Astrocyte (in vitro differentiated cells and primary cell): ENCODE measurements around the gene SLC12A8. TPM values are rescaled to one million over a fixed set of nuclear protein-coding genes. Genes with fewer than 3 reads are reported as not detected.

Source experiments
- DNase-seq: peaks from one replicate; pipeline ENCODE4 v3.0.0-alpha.2; 2010; ENCODE audit warnings: low read depth
- FAIRE-seq: peaks from 2 replicates; lab custom pipeline; 2011; peaks lifted over from hg19 to GRCh38; lab: Jason Lieb, UNC
- H2AFZ ChIP-seq: 2 replicates; pipeline ENCODE4 v1.6.0; 2012; ENCODE audit warnings: low read depth, low read length, inconsistent platforms
- H3K27ac ChIP-seq: 2 replicates; pipeline ENCODE4 v1.5.1; 2011; ENCODE audit warnings: low read depth, low read length, inconsistent platforms
- H3K27me3 ChIP-seq: 2 replicates; pipeline ENCODE4 v1.6.0; 2011; ENCODE audit warnings: low read length, inconsistent platforms; ENCODE audit not compliant: insufficient read depth
- H3K36me3 ChIP-seq: 2 replicates; pipeline ENCODE4 v1.5.1; 2011; ENCODE audit warnings: low read length, inconsistent platforms; ENCODE audit not compliant: insufficient read depth
- H3K4me1 ChIP-seq: 2 replicates; pipeline ENCODE4 v1.5.1; 2011; ENCODE audit warnings: low read length, inconsistent platforms; ENCODE audit not compliant: insufficient read depth
- H3K4me2 ChIP-seq: 2 replicates; pipeline ENCODE4 v1.6.0; 2012; ENCODE audit warnings: low read length, inconsistent platforms
- H3K4me3 ChIP-seq: 2 replicates; pipeline ENCODE4 v1.5.1; 2011; ENCODE audit warnings: low read depth, mild to moderate bottlenecking, low read length, inconsistent platforms; ENCODE audit not compliant: insufficient read depth
- H3K79me2 ChIP-seq: 2 replicates; pipeline ENCODE4 v1.6.0; 2012; ENCODE audit warnings: mild to moderate bottlenecking, low read length, inconsistent platforms; ENCODE audit not compliant: insufficient read depth
- H3K9ac ChIP-seq: 2 replicates; pipeline ENCODE4 v1.6.0; 2012; ENCODE audit warnings: mild to moderate bottlenecking, low read length, inconsistent platforms
- H3K9me3 ChIP-seq: 2 replicates; pipeline ENCODE4 v1.5.1; 2012; ENCODE audit warnings: low read depth, mild to moderate bottlenecking, low read length, inconsistent platforms; ENCODE audit not compliant: insufficient read depth
- H4K20me1 ChIP-seq: 2 replicates; pipeline ENCODE4 v1.6.0; 2012; ENCODE audit warnings: low read length, inconsistent platforms; ENCODE audit not compliant: insufficient read depth
- H3K27ac Mint-ChIP-seq: one replicate; pipeline ENCODE4 v1.8.0; 2021; ENCODE audit warnings: mild to moderate bottlenecking, mixed read lengths; ENCODE audit not compliant: unreplicated experiment
- H3K27me3 Mint-ChIP-seq: one replicate; pipeline ENCODE4 v1.8.0; 2021; ENCODE audit warnings: low read depth, mixed read lengths; ENCODE audit not compliant: unreplicated experiment
- H3K36me3 Mint-ChIP-seq: one replicate; pipeline ENCODE4 v1.8.0; 2021; ENCODE audit warnings: low read depth, mixed read lengths; ENCODE audit not compliant: unreplicated experiment
- H3K4me1 Mint-ChIP-seq: one replicate; pipeline ENCODE4 v1.8.0; 2021; ENCODE audit warnings: low read depth, mixed read lengths; ENCODE audit not compliant: unreplicated experiment
- H3K4me3 Mint-ChIP-seq: one replicate; pipeline ENCODE4 v1.8.0; 2021; ENCODE audit warnings: mild to moderate bottlenecking, moderate library complexity, mixed read lengths; ENCODE audit not compliant: unreplicated experiment
- H3K9me3 Mint-ChIP-seq: one replicate; pipeline ENCODE4 v1.8.0; 2021; ENCODE audit warnings: mild to moderate bottlenecking, mixed read lengths; ENCODE audit not compliant: unreplicated experiment
- EZH2 ChIP-seq: IDR thresholded peaks from 2 replicates; pipeline ENCODE4 v1.6.1; 2012; ENCODE audit warnings: mild to moderate bottlenecking, low read length, inconsistent platforms; ENCODE audit not compliant: insufficient read depth
- total RNA-seq: library from RNA; stranded (reverse); gene quantifications from 2 replicates; pipeline ENCODE4 v1.2.1, GENCODE V29; 2021
- TF ChIP-seq, protein P1 (sequence below): IDR thresholded peaks from 2 replicates; pipeline ENCODE4 v1.5.1; 2011; ENCODE audit warnings: low read depth, mild to moderate bottlenecking, inconsistent platforms, low read length, moderate library complexity; ENCODE audit not compliant: insufficient read depth

Gene SLC12A8
- total RNA-seq, 1 donor from 2014 or later = 4.2 TPM

GRCh38 chr3:125239266-125239665, 26.7 kb upstream of the SLC12A8 start:
- no peak overlapping the region for H2AFZ ChIP-seq
- H3K4me1 ChIP-seq = no peaks in the 10 kb centered on the region
- TF ChIP-seq, protein P1, sequence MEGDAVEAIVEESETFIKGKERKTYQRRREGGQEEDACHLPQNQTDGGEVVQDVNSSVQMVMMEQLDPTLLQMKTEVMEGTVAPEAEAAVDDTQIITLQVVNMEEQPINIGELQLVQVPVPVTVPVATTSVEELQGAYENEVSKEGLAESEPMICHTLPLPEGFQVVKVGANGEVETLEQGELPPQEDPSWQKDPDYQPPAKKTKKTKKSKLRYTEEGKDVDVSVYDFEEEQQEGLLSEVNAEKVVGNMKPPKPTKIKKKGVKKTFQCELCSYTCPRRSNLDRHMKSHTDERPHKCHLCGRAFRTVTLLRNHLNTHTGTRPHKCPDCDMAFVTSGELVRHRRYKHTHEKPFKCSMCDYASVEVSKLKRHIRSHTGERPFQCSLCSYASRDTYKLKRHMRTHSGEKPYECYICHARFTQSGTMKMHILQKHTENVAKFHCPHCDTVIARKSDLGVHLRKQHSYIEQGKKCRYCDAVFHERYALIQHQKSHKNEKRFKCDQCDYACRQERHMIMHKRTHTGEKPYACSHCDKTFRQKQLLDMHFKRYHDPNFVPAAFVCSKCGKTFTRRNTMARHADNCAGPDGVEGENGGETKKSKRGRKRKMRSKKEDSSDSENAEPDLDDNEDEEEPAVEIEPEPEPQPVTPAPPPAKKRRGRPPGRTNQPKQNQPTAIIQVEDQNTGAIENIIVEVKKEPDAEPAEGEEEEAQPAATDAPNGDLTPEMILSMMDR = no peak
- TF ChIP-seq EZH2 = no peak
- Mint-ChIP-seq H3K9me3 (no peaks in the 10 kb centered on the region), H3K27ac (no peak overlapping the region), H3K36me3 (peaks cover 4% of the 10 kb centered on the region), H3K4me1 (peaks cover 12% of the 10 kb centered on the region), H3K4me3 (no peak overlapping the region), H3K27me3 (no peaks in the 10 kb centered on the region)
- no peak overlapping the region for H3K9ac ChIP-seq
- H3K4me3 ChIP-seq = no peak overlapping the region
- H3K9me3 ChIP-seq = no peaks in the 10 kb centered on the region
- H3K36me3 ChIP-seq = no peaks in the 10 kb centered on the region
- no peak overlapping the region for H3K4me2 ChIP-seq
- DNase-seq = no peak
- no peaks in the 10 kb centered on the region for H3K79me2 ChIP-seq
- H3K27me3 ChIP-seq = no peaks in the 10 kb centered on the region
- no peak overlapping the region for H3K27ac ChIP-seq
- no peak for FAIRE-seq
- H4K20me1 ChIP-seq = no peaks in the 10 kb centered on the region

- no peak overlapping the region for H3K4me3 ChIP-seq
- no peak overlapping the region for H2AFZ ChIP-seq
- no peak overlapping the region for H3K4me2 ChIP-seq
- peaks cover 4% of the 10 kb centered on the region for H3K36me3 Mint-ChIP-seq
- H3K9me3 ChIP-seq = no peaks in the 10 kb centered on the region
- no peaks in the 10 kb centered on the region for H3K27me3 Mint-ChIP-seq
- no peaks in the 10 kb centered on the region for H3K36me3 ChIP-seq
- H3K4me1 ChIP-seq = no peaks in the 10 kb centered on the region
- H3K79me2 ChIP-seq = no peaks in the 10 kb centered on the region
- DNase-seq (no peak), FAIRE-seq (peak; percentile 64)
- TF ChIP-seq, protein P1 = no peak
- no peak for TF ChIP-seq EZH2
- H3K9me3 Mint-ChIP-seq = no peaks in the 10 kb centered on the region
- H3K27ac ChIP-seq = no peak overlapping the region
- no peak overlapping the region for H3K9ac ChIP-seq
- no peaks in the 10 kb centered on the region for H4K20me1 ChIP-seq
- no peak overlapping the region for H3K27ac Mint-ChIP-seq
- peaks cover 12% of the 10 kb centered on the region for H3K4me1 Mint-ChIP-seq
- no peaks in the 10 kb centered on the region for H3K27me3 ChIP-seq
- H3K4me3 Mint-ChIP-seq = no peak overlapping the region
These were observed 26.2 kb upstream of the SLC12A8 start for GRCh38 chr3:125238759-125239158.

GRCh38 chr3:125236331-125236903, 23.9 kb upstream of the SLC12A8 start:
- peak; percentile 41 for DNase-seq
- Histone ChIP-seq H3K9ac (no peak overlapping the region), H3K4me1 (peaks cover 12% of the 10 kb centered on the region), H3K4me2 (no peak overlapping the region), H3K36me3 (peaks cover 6% of the 10 kb centered on the region), H2AFZ (no peak overlapping the region), H3K4me3 (no peak overlapping the region), H3K27me3 (no peaks in the 10 kb centered on the region), H4K20me1 (peaks cover 6% of the 10 kb centered on the region), H3K79me2 (no peaks in the 10 kb centered on the region), H3K9me3 (no peaks in the 10 kb centered on the region), H3K27ac (no peak overlapping the region)
- no peak for FAIRE-seq
- peak overlapping the region; percentile 83 for H3K27ac Mint-ChIP-seq
- no peaks in the 10 kb centered on the region for H3K27me3 Mint-ChIP-seq
- peaks cover 18% of the 10 kb centered on the region for H3K4me1 Mint-ChIP-seq
- H3K9me3 Mint-ChIP-seq = no peaks in the 10 kb centered on the region
- no peak overlapping the region for H3K4me3 Mint-ChIP-seq
- peaks cover 11% of the 10 kb centered on the region for H3K36me3 Mint-ChIP-seq
- TF ChIP-seq, protein P1 = no peak
- TF ChIP-seq EZH2 = no peak
